T1000 (cell line): Measurements from ENCODE around the gene AHR.

Source experiments
- DNase-seq: peaks from one replicate; lab custom pipeline; 2025; ENCODE audit warnings: mixed read lengths; lab: John Stamatoyannopoulos, UW

AHR gene

DNA sequence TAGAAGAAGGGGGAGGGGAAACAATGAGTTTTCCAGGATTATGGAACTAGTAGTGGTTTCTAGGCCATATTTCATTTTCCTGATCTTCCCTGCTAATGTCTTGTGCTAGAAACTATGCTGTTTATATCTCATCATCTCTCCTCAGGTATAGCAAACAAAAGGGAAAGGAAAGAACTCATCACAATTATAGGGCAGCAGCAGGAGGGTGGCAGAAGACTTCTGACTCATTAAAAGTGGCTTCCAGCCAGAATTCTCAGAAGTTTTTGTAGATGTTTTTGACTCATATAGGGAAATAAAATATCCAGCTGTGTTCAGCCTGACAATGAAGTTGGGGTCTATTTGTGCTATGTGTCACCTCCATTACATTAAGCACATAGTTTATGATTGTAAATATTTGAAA lies 6.5 kb downstream of the AHR start:
- DNase-seq = peak; percentile 3

DNA sequence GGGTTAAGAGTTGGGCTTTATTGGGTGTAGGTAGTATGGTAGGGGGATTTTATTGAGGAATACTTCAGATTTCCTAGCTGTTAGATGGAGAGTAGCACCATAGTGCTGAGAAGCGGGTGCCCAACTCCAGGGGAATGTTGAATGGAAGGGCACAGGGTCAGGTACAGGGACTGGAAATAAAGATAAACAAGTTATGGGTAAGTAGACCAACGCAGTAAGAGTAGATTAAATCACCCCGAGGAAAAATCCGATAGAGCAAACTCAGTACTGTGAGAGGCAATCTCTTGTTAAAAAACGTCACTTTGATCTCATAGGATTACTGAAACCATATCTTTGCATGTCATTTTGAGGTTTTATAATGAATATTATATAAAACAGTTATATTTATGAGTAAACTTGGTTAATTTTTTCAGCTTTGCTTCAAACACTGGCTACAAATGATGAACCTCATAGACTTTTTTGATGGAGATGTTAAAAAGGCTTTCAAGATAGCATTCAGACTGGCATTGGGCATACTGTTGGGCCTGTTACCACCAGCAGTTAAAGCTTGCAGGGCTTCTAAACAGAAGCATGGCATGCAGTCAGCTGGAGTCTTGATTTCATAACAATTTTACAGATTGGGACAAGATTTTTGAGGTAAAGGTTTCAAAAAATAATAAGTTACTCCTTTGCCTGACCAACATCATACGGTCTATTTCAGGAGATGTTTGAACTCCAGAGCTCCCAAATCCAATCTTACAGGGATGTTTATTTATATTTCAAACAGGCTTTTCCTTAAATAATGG lies 7.1 kb downstream of the AHR start:
- DNase-seq = no peak

DNA sequence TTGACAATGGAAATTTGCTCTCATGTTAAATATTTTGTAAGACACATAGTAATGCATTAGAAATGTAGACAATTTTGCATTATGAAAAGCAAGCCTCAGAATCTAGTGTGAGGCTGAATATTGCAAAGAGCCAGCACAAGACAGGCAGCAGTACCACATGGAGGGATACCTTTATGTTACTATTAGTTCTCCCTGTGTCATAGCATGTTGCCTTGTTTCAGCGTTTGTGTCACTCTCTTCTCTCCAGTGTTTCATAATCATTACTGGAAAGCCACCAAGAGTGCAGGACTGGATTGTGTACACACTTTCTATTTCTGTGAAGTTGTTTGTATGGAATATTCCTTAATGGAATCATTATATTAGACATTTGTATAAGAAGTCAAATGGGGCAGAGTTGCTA lies 8.5 kb downstream of the AHR start:
- no peak for DNase-seq

DNA sequence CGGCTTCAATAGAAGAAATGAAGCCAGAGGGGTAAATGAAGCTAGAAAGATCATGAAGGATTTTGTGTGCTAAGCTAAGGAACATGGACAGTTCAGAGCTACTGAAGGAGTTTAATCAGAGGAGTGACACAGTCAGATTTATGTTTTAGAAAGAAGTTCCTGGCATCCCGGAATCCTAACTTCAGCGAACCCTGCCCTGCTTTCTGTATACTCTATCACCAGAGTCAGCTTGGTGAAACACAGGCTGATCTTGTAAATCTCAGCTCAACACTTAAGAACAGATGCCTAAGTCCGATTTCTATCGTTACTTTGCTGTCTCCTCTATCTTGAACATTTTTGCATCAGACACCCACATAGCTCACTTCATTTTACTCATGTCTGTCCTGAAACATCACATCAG lies 9.1 kb downstream of the AHR start:
- no peak for DNase-seq

DNA sequence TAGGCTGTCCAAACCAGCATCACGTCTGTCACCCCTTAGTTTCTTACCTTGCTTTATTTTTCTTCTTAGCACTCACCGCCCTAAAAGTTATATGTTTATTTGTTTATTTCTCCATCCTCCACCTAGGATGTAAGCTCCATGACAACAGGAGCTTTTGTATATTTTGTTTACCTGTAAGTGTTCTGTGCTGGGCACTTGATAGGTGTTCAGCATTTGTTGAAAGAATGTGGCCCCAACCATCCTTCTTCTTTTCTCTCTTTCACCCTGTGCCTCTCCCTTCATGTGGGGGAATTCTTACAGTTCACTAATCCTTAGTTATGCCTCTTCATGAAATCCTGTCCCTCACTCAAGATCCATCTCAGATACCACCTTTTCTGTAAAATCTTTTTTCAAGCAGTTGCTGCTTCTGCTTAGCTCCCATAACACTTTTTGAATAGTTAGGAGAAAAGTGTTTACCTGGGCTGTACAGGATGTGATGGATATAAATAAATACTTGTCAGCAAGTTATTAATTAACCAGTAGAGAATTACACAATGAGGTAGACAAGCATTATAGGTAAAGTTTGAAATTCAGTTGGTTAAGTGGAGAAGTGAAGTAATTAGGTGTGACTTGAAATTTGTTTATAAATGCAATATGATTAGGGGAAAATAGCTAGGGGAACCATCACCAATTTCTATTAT lies 9.7 kb downstream of the AHR start:
- no peak for DNase-seq

DNA sequence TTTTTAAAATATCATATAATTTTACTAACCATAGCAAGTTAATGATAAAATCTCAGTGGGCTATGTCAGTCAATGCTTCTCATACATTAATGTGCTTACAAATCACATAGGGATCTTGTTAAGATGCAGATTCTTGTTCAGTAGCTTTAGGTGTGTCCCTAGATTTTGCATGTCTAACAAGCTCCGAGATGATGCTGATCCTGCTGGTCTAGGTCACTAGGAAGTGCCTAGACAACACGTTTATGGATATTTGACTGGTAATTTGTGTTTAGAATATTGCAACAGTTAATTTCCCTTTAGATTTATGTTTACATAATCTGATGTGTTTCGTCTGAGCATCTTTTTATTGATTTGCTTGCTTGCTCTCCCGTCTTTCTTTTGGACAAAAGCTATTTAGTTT lies 12.7 kb downstream of the AHR start:
- DNase-seq = no peak

DNA sequence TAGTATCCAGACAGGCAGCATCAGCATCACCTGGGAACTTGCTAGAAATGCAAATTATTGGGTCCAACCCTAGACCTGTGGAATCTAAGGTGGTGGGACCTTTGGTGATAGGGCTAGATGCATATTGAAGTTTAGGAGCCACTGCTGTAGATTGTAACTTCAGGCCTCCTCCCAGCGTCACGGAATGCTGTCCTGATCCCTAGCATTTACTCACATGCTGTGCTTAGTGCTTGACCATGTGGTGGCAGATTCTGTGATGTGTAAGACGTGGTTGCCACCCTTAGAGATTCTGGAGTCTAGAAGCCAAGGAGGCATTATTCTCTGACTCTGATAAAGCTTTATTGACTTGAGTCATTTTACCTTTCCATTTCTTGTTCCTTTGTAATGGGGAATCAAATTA lies 13.5 kb downstream of the AHR start:
- DNase-seq = no peak

DNA sequence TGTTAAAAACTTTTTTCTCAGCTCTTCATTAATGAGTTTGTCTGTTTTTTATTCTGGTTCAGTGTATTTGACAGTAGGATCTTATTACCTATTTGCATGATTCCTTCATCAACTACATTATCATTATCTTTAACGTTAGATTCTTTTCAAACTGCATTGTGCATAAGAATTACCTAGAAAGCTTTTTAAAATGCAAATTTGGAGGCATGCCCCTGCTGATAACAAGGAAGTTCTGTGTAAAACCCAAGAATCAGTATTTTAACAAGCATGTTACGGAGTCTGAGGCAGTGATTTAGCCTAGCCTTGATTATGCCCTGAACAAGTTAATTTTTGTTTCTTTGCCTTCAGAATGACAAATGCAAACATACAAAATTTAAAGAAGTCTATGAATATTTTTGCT lies 14.2 kb downstream of the AHR start:
- no peak for DNase-seq

DNA sequence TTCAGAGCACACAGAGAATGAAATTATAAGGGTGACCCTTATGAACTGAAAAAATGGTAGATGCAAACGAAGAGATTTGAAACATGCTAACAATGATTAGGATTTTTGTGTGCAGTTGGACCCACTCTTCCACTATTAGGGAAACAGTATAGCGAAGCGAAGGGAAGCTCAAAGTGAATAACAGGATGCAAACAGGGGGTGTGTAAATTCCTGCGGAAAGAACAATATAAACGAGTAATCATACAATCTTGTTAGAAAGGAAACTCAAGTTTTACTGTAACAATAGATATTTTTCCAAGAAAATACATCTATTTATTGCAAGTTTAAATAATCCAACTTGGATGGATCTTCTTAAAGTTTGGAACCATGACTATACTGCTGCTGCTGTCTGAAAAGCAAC lies 14.7 kb downstream of the AHR start:
- no peak for DNase-seq

DNA sequence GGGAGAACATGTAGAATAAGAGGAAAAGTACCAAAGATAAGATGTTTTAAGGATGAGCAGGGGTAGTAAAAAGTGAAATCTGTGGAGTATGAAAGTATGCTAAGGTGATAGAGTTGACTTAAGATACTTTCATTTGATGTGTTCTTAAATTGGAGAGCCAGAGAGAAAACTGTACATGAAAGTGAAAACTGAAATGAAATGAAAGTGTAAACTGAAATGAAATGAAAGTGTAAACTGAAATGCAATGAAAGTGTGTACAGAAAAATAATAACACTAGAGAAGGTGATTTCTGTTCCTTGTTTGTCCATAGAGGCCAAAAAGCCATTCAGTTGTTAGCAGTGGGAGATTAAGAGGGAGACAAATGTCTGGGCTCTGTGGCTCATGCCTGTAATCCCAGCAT lies 17.5 kb downstream of the AHR start:
- no peak for DNase-seq

DNA sequence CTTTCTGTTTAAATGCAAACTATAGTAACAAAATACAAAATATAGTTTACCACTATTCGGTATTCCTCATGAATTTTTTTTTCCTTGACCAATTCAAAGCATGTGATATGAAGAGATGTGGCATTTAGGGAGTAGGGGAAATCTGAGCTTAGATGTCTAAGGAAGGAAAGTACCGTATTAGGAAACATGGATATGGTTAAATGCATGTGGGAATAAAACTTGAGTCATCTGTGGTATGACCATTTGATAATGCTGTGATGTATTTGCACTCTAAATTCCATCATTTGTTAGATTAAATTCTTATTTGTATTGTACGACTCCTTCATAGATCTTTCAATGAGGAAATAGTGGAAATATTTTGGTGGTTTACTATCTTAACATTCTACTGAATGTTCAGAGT lies 19.7 kb downstream of the AHR start:
- no peak for DNase-seq

DNA sequence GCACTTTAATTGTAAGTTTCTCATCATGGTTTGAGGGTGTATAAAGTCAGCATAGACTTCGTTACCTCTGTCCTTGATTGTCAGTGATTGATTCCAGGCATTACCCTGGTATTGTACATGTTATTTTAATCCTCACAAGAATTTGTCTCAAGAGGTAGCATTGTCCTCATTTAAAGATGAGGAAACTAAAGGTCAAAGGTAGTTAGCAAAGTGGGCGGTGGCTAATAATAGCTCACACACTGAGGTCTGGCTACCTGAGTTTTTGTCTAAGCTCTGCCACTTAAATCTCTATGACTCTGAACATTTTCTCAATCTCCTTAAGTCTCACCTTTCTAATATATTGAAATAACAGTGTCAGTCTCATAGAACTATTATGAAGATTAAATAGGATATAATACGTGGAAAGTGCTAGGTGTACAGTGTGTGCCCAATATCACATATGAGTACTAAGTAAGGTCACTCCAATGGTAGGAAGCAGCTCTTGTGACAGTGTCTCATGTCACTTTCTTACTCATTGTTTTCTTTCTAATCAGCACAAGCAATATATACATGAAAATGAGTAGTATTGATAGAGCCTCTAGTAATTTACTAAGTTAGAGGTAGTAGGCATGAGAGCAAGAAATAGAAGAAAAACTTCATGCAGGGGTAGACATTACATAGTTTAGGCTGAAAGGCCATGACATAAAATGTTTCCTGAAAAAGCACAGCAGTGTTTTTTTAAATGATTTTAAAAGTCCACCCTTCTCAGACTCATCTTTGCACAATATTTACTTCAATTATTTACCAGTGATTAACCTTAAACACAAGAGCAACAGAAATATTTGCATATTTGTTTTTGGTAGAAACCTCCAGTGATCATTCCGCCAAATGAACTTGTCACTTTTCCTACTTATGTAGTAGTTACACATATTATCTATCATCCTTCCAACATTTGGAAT lies 21.0 kb downstream of the AHR start:
- DNase-seq = no peak

DNA sequence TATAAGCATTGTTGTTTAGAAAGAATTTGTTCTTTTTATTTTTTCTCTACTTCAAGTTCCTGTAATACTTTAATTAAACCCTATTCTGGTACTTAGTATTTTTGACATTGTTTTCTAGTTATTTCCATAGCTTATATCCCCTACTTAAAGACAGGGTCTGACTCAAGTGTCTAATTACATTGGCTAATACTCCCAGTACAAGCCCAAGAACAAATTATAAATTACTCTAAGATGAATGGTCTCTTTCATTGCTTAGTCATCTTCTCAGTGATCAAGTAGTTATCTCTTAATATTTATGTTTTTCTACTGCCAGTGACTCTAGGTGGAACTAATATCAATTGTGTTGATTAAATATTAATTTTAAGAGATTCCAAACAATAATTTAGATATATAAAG lies 21.6 kb downstream of the AHR start:
- no peak for DNase-seq

DNA sequence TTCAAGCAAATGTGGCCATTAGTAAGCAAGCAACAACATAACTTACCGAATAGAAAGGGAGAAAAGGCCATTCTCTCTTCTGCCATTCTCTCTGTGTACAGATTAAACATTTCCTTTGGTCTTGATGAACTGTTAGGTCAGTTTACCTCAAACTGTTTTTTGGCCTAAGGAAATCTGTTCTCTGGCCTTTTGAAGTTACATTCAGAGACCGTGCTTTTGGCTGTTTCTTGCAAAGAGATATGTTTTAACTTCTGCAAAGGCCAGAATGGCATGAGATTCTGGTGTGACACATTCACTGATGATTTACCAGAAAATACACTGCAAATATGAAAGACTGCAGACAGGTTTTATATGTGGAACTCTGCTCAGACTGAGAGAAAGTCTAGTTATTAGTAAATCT lies 22.2 kb downstream of the AHR start:
- no peak for DNase-seq

DNA sequence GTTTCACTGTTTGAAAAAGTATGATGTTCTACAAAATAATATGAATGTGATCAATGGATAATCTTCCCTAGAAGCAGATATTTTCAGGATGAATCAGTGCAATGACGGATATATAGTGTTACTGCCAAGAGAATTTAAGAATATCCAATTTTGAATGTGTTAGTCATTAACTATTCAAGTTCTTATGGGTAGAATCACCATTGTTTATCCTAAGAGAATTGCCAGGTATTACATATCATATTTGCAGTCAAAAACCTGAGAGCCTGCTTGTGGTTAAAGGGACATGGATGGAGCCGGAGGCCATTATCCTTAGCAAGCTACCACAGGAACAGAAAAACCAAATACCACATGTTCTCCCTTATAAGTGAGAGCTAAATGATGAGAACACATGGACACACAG lies 26.9 kb downstream of the AHR start:
- DNase-seq = no peak

DNA sequence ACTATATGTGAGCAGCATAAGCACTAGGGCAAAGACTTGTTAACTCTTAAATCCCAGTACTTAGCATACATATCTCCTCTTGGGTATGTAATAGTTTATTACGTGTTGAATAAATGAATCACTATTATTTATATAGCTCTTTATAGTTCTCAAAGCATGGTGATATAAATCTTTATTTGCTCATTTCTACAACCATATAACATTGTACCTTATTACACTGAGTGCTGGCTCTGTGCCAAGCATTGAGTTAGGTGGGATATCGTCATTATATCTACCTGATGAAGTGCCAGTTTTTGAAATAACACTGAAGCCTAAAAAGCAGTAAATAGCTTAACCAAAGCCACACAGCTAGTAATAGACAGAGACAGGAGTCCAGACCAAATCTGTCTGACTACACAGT lies 27.9 kb downstream of the AHR start:
- no peak for DNase-seq

DNA sequence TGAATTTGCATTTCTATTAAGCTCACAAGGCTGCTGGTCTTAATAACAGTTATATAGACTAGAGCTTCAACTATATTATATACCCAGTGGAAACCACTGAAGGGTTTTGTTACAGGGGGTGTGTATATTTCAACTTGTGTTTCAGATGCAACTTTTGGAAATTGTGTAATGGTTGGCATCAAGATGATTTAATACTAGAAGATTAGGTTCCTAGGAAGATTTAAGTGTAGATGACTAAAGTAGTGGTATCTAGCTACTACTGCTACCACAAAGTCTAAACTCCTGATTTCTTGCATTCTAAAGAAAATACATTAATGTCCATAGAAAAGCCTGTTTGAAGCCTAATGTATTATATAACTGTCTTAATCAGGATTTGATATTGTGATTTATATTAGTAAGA lies 30.2 kb downstream of the AHR start:
- no peak for DNase-seq

DNA sequence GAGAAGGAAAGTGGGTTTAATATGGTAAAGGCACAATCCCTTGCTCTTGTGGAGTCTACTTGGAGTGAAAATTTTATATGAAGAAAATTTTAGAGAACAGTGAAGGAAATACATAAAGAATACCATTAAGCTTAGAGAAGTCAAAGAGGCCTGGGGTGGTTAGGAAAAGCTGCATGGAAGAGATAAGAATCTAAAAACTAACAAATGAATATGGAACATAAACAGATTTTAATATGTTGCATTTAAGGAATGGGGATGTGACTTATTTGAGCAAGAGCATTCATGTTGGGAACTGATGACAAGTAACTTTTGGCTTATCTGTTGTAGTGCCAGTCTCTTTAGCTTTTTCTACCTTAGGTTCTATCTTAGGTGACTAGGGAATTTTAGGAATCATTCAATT lies 31.0 kb downstream of the AHR start:
- no peak for DNase-seq

DNA sequence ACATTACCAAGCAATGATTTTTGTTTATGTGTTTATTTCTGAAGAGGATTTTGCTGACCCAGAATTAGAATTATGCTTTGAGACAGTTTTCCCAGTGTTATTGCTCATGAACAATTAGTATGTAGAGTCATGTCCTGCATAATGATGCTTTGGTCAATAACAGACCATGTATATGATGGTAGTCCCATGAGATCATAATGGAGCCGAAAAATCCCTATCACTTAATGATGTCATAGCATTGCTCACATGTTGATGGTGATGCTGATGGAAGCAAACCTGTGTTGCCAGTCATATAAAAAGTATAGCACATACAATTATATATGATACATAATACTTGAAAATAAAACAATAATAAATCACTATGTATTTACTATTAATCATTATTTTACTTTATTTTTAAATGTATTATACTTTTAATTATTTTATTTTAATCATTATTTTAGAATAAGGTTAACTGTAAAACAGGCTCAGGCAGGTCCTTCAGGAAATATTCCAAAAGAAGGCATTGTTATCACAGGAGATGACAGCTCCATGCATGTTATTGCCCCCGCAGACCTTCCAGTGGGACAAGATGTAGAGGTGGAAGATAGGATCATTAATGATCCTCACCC lies 33.5 kb downstream of the AHR start:
- DNase-seq = no peak

DNA sequence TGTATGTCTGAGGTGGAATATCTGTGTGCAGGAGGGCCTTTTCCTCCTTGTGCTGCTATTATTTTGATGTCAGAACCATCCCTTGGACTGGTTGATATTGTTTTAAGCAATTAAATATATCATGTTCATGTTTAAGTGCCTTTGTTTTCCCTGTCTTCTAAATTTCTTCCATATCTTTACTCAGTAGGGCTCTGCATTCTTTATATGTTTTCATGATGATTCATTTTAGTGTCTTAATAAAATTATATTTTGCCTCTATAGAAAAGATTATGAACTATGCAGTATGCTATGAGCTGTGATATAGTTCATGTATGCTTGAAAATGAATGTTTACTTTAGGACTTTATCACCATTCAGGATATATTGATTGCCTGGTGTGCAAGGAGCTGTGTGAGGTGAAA lies 34.8 kb downstream of the AHR start:
- DNase-seq = no peak

DNA sequence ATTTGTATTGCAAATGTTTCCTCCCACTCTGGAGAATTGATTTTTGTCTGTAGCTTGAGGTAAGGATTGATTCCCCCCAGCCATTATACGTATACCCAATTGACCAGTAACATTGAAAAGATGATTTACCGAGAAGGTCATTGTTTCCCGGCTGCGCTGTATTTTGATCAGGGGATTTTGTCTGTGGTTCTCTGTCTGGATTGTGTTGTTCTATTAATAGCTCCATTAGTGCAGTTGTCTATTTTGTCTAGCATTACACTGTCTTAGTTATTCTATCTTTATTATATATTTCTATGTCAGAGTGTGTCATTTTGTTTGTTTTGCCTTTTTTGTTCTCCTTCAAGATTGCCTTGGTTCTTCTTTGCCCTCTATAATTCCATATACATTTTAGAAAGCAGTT lies 37.7 kb downstream of the AHR start:
- no peak for DNase-seq

DNA sequence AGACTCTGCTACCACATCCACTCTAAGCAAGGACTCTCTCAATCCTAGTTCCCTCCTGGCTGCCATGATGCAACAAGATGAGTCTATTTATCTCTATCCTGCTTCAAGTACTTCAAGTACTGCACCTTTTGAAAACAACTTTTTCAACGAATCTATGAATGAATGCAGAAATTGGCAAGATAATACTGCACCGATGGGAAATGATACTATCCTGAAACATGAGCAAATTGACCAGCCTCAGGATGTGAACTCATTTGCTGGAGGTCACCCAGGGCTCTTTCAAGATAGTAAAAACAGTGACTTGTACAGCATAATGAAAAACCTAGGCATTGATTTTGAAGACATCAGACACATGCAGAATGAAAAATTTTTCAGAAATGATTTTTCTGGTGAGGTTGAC lies 40.7 kb downstream of the AHR start:
- no peak for DNase-seq
